Measurements from ENCODE around the gene ITGBL1.

DNA sequence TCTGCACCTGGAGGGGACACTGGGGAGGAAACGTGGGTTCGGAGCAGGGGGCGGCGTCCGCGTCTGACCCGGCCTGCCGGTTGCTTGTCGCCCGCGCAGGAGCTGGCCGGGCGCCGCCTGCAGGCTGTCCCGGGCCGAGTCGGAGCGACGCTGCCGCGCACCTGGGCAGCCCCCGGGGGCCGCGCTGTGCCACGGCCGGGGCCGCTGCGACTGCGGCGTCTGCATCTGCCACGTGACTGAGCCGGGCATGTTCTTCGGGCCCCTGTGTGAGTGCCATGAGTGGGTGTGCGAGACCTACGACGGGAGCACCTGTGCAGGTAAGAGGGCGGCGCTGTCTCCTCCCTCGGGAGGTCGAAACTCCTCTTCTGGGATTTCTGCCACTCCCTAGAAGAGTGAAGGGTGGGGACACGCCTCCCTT, 1.3 kb downstream of the ITGBL1 start:
- no peak for TF ChIP-seq FOS (IDR thresholded peaks at IDR 0.05; ENCODE audit: borderline replicate concordance, insufficient read depth, low read length)
- TF ChIP-seq, protein P1, sequence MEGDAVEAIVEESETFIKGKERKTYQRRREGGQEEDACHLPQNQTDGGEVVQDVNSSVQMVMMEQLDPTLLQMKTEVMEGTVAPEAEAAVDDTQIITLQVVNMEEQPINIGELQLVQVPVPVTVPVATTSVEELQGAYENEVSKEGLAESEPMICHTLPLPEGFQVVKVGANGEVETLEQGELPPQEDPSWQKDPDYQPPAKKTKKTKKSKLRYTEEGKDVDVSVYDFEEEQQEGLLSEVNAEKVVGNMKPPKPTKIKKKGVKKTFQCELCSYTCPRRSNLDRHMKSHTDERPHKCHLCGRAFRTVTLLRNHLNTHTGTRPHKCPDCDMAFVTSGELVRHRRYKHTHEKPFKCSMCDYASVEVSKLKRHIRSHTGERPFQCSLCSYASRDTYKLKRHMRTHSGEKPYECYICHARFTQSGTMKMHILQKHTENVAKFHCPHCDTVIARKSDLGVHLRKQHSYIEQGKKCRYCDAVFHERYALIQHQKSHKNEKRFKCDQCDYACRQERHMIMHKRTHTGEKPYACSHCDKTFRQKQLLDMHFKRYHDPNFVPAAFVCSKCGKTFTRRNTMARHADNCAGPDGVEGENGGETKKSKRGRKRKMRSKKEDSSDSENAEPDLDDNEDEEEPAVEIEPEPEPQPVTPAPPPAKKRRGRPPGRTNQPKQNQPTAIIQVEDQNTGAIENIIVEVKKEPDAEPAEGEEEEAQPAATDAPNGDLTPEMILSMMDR (IDR thresholded peaks at IDR 0.05; ENCODE audit: extremely low read depth in 1 of 2, insufficient read depth in 1 of 2, low read depth in 1 of 2, low read length in 2 of 2), result peak; percentile 36 to 58
- TF ChIP-seq POLR2AphosphoS5 (IDR thresholded peaks at IDR 0.05; ENCODE audit: insufficient read depth, low read depth, low read length), result peak; percentile 28
- TF ChIP-seq, protein P2, sequence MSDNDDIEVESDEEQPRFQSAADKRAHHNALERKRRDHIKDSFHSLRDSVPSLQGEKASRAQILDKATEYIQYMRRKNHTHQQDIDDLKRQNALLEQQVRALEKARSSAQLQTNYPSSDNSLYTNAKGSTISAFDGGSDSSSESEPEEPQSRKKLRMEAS (IDR thresholded peaks at IDR 0.05; ENCODE audit: insufficient read depth, insufficient read length), result no peak

All from endothelial cell of umbilical vein (primary cell).